Stimulated activated naive CD8-positive, alpha-beta T cell treated with anti-CD3 and anti-CD28 coated beads, Interleukin-15, Interleukin-2, amounts not matched to agents 100 ng/mL and 50 ng/mL, for 24 hours (primary cell): ENCODE results near the gene BRCA2.

Experiments used
- H3K27ac Mint-ChIP-seq: one replicate; pipeline ENCODE4 v1.8.0; 2021; ENCODE audit warnings: mild to moderate bottlenecking, mixed read lengths
- H3K27me3 Mint-ChIP-seq: one replicate; pipeline ENCODE4 v1.8.0; 2021; ENCODE audit warnings: mixed read lengths
- H3K36me3 Mint-ChIP-seq: one replicate; pipeline ENCODE4 v1.8.0; 2021; ENCODE audit warnings: low read depth, mixed read lengths
- H3K4me1 Mint-ChIP-seq: one replicate; pipeline ENCODE4 v1.8.0; 2021; ENCODE audit warnings: low read depth, mixed read lengths
- H3K4me3 Mint-ChIP-seq: one replicate; pipeline ENCODE4 v1.8.0; 2021; ENCODE audit warnings: mild to moderate bottlenecking, mixed read lengths
- H3K9me3 Mint-ChIP-seq: one replicate; pipeline ENCODE4 v1.8.0; 2021; ENCODE audit warnings: mixed read lengths

BRCA2 gene

GRCh38 chr13:32390484-32390883 lies 75.2 kb downstream of the BRCA2 start:
- Mint-ChIP-seq H3K27ac (no peak overlapping the region), H3K27me3 (no peaks in the 10 kb centered on the region), H3K9me3 (no peaks in the 10 kb centered on the region), H3K36me3 (peaks cover 28% of the 10 kb centered on the region), H3K4me3 (no peak overlapping the region), H3K4me1 (peaks cover 23% of the 10 kb centered on the region)

GRCh38 chr13:32391101-32391619 lies 75.9 kb downstream of the BRCA2 start:
- Mint-ChIP-seq H3K27me3 (no peaks in the 10 kb centered on the region), H3K27ac (no peak overlapping the region), H3K4me3 (no peak overlapping the region), H3K36me3 (peaks cover 31% of the 10 kb centered on the region), H3K4me1 (peaks cover 23% of the 10 kb centered on the region), H3K9me3 (no peaks in the 10 kb centered on the region)

DNA sequence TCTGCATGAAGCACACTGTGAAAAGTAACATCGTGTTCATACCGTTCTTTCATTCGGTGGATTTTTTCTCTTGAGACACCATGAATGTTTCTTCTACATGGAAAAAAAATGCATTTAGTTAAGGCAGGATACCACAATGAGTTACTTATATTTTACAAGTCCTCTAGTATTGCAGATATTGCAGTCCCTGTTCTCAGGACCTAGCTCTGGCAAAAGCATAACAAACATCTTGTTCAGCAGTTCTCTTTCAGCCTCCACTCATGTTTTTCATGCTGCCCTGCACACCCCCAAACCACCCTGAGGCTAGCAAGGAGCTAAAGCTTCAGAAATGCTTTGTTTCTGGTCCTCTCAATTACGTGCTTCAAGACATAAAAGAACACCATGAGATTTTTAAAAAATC lies 87.8 kb downstream of the BRCA2 start:
- peaks cover 67% of the 10 kb centered on the region for H3K36me3 Mint-ChIP-seq
- H3K27ac Mint-ChIP-seq = no peak overlapping the region
- H3K9me3 Mint-ChIP-seq = no peaks in the 10 kb centered on the region
- no peaks in the 10 kb centered on the region for H3K27me3 Mint-ChIP-seq
- peaks cover 5% of the 10 kb centered on the region for H3K4me1 Mint-ChIP-seq
- no peak overlapping the region for H3K4me3 Mint-ChIP-seq

- H3K9me3 Mint-ChIP-seq = no peaks in the 10 kb centered on the region
- peaks cover 20% of the 10 kb centered on the region for H3K4me1 Mint-ChIP-seq
- peaks cover 45% of the 10 kb centered on the region for H3K36me3 Mint-ChIP-seq
- peak overlapping the region; percentile 33 for H3K27ac Mint-ChIP-seq
- no peaks in the 10 kb centered on the region for H3K27me3 Mint-ChIP-seq
- no peak overlapping the region for H3K4me3 Mint-ChIP-seq
These were observed 92.5 kb downstream of the BRCA2 start for GRCh38 chr13:32407854-32408253.

DNA sequence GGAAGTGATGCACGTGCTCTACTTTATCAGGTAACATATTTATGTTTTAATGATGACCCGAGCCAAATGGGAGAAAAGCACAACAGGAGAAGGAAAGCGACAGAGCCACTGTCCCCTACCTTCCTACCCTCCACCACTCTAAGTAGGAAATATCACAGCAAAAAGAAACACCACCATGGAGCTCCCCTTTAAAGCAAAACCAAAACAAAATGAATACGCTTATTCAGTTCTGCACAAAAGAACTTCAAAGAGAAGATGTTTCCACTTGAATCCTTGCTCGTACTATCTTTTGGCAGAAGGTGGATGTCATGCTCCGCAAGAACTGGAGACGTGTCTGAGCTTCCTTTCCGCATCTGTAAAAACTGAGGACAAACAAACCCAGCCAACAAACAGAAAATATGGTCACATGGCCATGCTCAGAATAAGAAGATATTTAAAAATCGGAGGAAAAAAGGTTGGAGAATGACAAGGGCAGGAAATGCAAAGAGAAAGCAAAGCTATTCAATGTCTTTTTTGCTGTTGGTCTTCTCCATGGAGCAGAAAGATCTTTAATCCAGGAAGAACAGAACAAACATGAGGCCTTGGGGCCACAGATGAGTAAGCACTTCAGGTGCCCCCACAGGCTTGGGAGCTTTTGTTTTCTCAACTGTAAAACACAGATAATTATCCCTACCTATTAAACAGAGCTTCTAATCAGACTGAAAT lies 93.1 kb downstream of the BRCA2 start:
- peak overlapping the region; percentile 77 for H3K27ac Mint-ChIP-seq
- no peaks in the 10 kb centered on the region for H3K27me3 Mint-ChIP-seq
- peaks cover 39% of the 10 kb centered on the region for H3K36me3 Mint-ChIP-seq
- H3K9me3 Mint-ChIP-seq = no peaks in the 10 kb centered on the region
- H3K4me3 Mint-ChIP-seq = no peak overlapping the region
- peaks cover 20% of the 10 kb centered on the region for H3K4me1 Mint-ChIP-seq

DNA sequence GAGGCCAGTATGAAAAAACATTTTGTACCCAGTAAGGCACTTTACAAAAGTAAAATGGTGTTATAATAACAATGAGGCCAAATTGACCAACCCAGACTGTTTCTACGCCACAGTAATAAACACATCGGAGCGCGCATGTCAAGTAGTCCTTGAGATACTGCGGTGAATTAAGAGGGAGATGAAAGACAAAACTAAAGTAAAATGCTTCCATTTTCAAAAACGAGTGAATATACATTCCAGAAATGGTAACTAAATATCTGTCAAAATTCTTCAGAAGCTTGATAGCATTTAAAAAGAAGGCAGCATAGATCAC lies 93.6 kb downstream of the BRCA2 start:
- Mint-ChIP-seq H3K27ac (no peak overlapping the region), H3K36me3 (peaks cover 34% of the 10 kb centered on the region), H3K4me1 (peaks cover 20% of the 10 kb centered on the region), H3K27me3 (no peaks in the 10 kb centered on the region), H3K4me3 (no peak overlapping the region), H3K9me3 (no peaks in the 10 kb centered on the region)

GRCh38 chr13:32409561-32410421 lies 94.5 kb downstream of the BRCA2 start:
- Mint-ChIP-seq H3K27me3 (no peaks in the 10 kb centered on the region), H3K27ac (no peak overlapping the region), H3K9me3 (no peaks in the 10 kb centered on the region), H3K4me3 (no peak overlapping the region), H3K4me1 (peaks cover 20% of the 10 kb centered on the region), H3K36me3 (peaks cover 28% of the 10 kb centered on the region)

- no peak overlapping the region for H3K27ac Mint-ChIP-seq
- peaks cover 26% of the 10 kb centered on the region for H3K36me3 Mint-ChIP-seq
- H3K27me3 Mint-ChIP-seq = no peaks in the 10 kb centered on the region
- H3K4me3 Mint-ChIP-seq = no peak overlapping the region
- no peaks in the 10 kb centered on the region for H3K9me3 Mint-ChIP-seq
- H3K4me1 Mint-ChIP-seq = peaks cover 21% of the 10 kb centered on the region
These were observed 98.0 kb downstream of the BRCA2 start for GRCh38 chr13:32413284-32413683.

GRCh38 chr13:32414580-32414979 lies 99.3 kb downstream of the BRCA2 start:
- Mint-ChIP-seq H3K4me3 (no peak overlapping the region), H3K27ac (no peak overlapping the region), H3K36me3 (peaks cover 33% of the 10 kb centered on the region), H3K4me1 (peaks cover 14% of the 10 kb centered on the region), H3K27me3 (no peaks in the 10 kb centered on the region), H3K9me3 (peaks cover 7% of the 10 kb centered on the region)

DNA sequence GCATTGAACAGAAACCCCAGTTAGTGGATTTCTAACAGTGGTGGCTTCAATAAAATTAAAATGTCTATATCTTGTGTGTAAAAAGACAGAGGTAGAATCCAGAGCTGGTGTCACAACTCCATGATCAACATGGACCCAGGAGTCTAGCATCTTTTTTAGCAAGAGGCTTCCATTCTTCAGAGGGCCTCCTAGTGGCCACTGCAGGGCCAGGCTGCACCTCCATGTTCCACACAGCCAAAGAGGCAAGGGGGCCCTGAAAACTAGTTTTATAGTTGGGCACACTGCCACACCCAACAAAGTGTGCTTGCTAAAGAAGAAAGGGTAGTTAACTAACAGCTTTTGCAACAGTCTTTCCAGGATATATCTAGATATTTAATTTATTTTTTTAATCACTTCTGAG lies 99.7 kb downstream of the BRCA2 start:
- Mint-ChIP-seq H3K27me3 (no peaks in the 10 kb centered on the region), H3K27ac (no peak overlapping the region), H3K4me3 (no peak overlapping the region), H3K9me3 (peaks cover 8% of the 10 kb centered on the region), H3K36me3 (peaks cover 33% of the 10 kb centered on the region), H3K4me1 (peaks cover 10% of the 10 kb centered on the region)

- H3K4me3 Mint-ChIP-seq = no peak overlapping the region
- peaks cover 10% of the 10 kb centered on the region for H3K9me3 Mint-ChIP-seq
- H3K4me1 Mint-ChIP-seq = peaks cover 12% of the 10 kb centered on the region
- peak overlapping the region; percentile 2 for H3K27ac Mint-ChIP-seq
- no peaks in the 10 kb centered on the region for H3K27me3 Mint-ChIP-seq
- H3K36me3 Mint-ChIP-seq = peaks cover 54% of the 10 kb centered on the region
These were observed 102.7 kb downstream of the BRCA2 start for GRCh38 chr13:32417995-32418394.

GRCh38 chr13:32419862-32420261 lies 104.6 kb downstream of the BRCA2 start:
- peaks cover 63% of the 10 kb centered on the region for H3K36me3 Mint-ChIP-seq
- no peaks in the 10 kb centered on the region for H3K27me3 Mint-ChIP-seq
- H3K4me3 Mint-ChIP-seq = no peak overlapping the region
- peaks cover 24% of the 10 kb centered on the region for H3K4me1 Mint-ChIP-seq
- peaks cover 10% of the 10 kb centered on the region for H3K9me3 Mint-ChIP-seq
- no peak overlapping the region for H3K27ac Mint-ChIP-seq

GRCh38 chr13:32423592-32423991 lies 108.3 kb downstream of the BRCA2 start:
- H3K27me3 Mint-ChIP-seq = no peaks in the 10 kb centered on the region
- peaks cover 59% of the 10 kb centered on the region for H3K36me3 Mint-ChIP-seq
- peaks cover 7% of the 10 kb centered on the region for H3K9me3 Mint-ChIP-seq
- H3K4me3 Mint-ChIP-seq = no peak overlapping the region
- H3K4me1 Mint-ChIP-seq = peaks cover 38% of the 10 kb centered on the region
- peak overlapping the region; percentile 5 for H3K27ac Mint-ChIP-seq

DNA sequence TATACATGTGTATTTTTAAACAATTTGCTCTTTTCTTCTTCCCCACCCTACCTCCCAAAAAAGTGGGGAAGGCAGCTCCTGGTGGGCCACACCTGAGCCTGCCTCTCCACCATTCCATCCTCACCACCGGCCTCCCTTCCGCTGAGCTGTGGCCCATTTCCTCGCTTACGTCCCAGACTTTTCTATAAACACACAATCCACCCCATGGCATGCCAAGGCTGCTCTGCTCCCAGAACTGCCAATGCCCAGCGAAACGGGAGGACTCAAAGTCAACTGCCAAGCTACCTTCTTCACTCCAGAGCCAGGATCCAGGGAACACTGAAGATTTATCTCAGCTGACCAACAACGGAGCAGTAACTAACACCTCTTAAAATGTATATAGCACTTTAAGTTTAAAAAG lies 109.8 kb downstream of the BRCA2 start:
- Mint-ChIP-seq H3K4me1 (peaks cover 44% of the 10 kb centered on the region), H3K27me3 (no peaks in the 10 kb centered on the region), H3K9me3 (peaks cover under 1% of the 10 kb centered on the region), H3K36me3 (peaks cover 46% of the 10 kb centered on the region), H3K27ac (peak overlapping the region; percentile 34), H3K4me3 (peak overlapping the region; percentile 51)

GRCh38 chr13:32426191-32426989 lies 111.1 kb downstream of the BRCA2 start:
- peak overlapping the region; percentile 96 for H3K4me3 Mint-ChIP-seq
- H3K27ac Mint-ChIP-seq = peak overlapping the region; percentile 99
- H3K36me3 Mint-ChIP-seq = peaks cover 35% of the 10 kb centered on the region
- H3K9me3 Mint-ChIP-seq = no peaks in the 10 kb centered on the region
- H3K27me3 Mint-ChIP-seq = no peaks in the 10 kb centered on the region
- peaks cover 44% of the 10 kb centered on the region for H3K4me1 Mint-ChIP-seq
